Esophagus (tissue), 2 donors: ENCODE results near the gene SIPA1L3. TPM values are rescaled to one million over a fixed set of nuclear protein-coding genes. Genes with fewer than 3 reads are reported as not detected.

Experiments
- H3K27ac ChIP-seq, 2 donors: one replicate each; pipeline ENCODE4 v1.5.1; 2013; ENCODE audit warnings: low read depth in 2 of 2, mild to moderate bottlenecking in 2 of 2, inconsistent platforms in 1 of 2, low read length in 1 of 2, moderate library complexity in 1 of 2
- H3K27me3 ChIP-seq, 2 donors: one replicate each; pipeline ENCODE4 v1.6.1; 2013; ENCODE audit warnings: low read length in 2 of 2, control low read depth in 1 of 2, mild to moderate bottlenecking in 1 of 2; ENCODE audit not compliant: insufficient read depth in 2 of 2, control insufficient read depth in 1 of 2
- H3K36me3 ChIP-seq, 2 donors: one replicate each; pipeline ENCODE4 v1.6.1; 2013; ENCODE audit warnings: low read length in 1 of 2; ENCODE audit not compliant: control insufficient read depth in 2 of 2, insufficient read depth in 2 of 2
- H3K4me1 ChIP-seq, 2 donors: one replicate each; pipeline ENCODE4 v1.6.1; 2013; ENCODE audit warnings: low read length in 1 of 2; ENCODE audit not compliant: control insufficient read depth in 2 of 2, insufficient read depth in 2 of 2
- H3K4me3 ChIP-seq, 2 donors: one replicate each; pipeline ENCODE4 v1.5.1; 2013; ENCODE audit warnings: low read length in 2 of 2, mild to moderate bottlenecking in 2 of 2, low read depth in 1 of 2, moderate library complexity in 1 of 2
- H3K9me3 ChIP-seq, 2 donors: one replicate each; pipeline ENCODE4 v1.6.1; 2013; ENCODE audit warnings: mild to moderate bottlenecking in 2 of 2, low read depth in 1 of 2, low read length in 1 of 2, moderate library complexity in 1 of 2; ENCODE audit not compliant: control insufficient read depth in 2 of 2, insufficient read depth in 1 of 2
- WGBS, 2 donors: extraction: QIAGEN DNeasy Blood & Tissue Kit; methylation state at CpG; one replicate each; pipeline ENCODE4 v1.1.7; 2013; 5-methylcytosine and 5-hydroxymethylcytosine counted together
- polyA plus RNA-seq, 2 donors: library from polyadenylated mRNA; stranded (reverse); fragments of 200-250 nt; gene quantifications; one replicate each; pipeline ENCODE4 v1.2.3, GENCODE V29; 2013
- donor health status: healthy with polysubstance abuse.
- donor health status: Bipolar disorder and iron deficiency.

SIPA1L3 gene
- polyA plus RNA-seq, 2 donors: 4.1 to 11.0 TPM

DNA sequence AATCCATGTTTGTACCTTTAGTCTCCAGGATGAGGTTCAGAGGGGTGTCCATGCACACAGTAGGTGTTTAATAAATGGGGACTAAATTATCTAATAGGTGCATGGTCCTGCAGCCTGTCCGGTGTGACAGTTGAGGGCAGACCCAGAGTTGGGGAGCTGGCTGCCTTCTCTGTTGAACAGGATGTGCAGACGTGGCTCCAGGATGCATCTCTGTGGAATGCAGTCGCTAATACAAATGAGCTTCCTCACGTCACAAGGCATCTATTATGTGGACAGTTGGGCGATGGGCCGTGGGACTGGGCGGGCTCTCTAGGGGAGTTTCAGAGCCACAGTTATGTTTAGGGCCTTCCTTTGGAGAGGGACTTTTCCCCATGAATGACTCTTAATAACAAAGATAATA, 71.0 kb downstream of the SIPA1L3 start:
- Histone ChIP-seq H3K9me3 (no peaks in the 10 kb centered on the region), H3K27ac (no peak overlapping the region), H3K4me3 (no peak overlapping the region), H3K27me3 (no peaks in the 10 kb centered on the region), H3K4me1 (peaks cover 2 to 18% of the 10 kb centered on the region in 2 donors), H3K36me3 (no peaks in the 10 kb centered on the region)
- WGBS, 2 donors: 57 to 72% methylated on average over 7 of the region's 7 CpGs

DNA sequence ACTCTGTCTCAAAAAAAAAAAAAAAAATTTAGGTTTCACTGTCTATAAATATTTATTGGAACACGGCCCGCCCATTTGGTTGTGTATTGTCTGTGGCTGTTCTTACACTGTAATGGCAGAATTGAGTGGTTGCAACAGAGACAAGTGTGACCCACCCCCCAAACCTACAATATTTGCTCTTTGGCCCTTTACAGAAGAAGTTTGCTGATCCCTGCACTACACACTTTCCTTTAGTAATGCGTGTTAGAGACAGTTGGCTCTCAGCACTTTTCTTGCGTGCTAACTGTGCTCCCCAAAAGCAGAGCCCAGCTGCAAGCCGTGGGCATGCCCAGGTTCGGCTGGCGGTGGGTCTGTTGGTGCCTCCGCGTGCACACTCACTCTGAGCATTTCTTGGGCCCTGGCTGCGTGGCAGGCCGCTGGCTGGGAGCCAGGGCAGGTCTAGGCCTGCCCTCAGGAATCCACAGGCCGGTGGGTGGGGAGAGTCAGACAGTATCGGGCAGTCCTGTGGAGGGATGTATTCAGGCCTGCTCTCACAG, 72.6 kb downstream of the SIPA1L3 start:
- Histone ChIP-seq H3K36me3 (no peaks in the 10 kb centered on the region), H3K9me3 (no peaks in the 10 kb centered on the region), H3K4me1 (peaks cover 2 to 20% of the 10 kb centered on the region in 2 donors), H3K4me3 (no peak overlapping the region), H3K27me3 (no peaks in the 10 kb centered on the region), H3K27ac (peak overlapping the region; percentile 48 to 61)
- 39 to 46% methylated on average over 13 of the region's 13 CpGs for WGBS, 2 donors

DNA sequence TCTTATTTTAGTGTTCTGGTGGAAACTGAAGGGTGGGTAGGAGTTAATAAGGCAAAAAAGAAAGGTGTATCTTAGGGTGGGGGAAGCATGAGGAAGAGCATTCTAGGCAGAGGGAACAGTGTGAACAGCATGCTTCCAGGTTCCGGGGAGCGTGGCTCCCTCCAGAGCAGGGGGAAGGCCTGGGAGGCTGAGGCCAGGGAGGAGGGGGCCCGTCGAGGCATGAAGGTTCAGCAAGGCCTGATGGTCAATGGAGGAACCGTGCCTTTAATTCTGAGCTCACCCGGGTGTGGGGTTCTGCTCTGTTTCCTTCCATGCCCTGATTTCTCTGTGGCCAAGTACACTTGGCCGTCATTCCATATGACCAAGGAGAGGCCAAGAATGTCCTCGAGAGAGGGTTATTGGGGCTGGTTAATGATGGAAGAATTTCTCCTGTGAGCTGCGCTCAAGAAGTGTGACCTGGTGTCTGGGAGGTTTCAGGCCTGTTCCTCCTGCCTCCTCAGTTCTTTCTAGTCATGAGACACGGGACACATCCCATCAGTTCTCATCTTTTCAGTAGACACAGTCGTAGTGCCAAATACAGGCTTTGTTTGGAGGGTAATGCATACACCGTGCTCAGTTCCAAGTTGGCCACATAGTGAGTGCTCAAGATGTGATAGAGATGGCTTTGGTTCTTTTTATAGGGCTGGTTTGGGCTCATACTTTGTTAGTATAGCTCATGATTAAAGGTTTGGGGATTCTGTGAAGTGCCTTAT, 73.6 kb downstream of the SIPA1L3 start:
- peak overlapping the region; percentile 6 to 48 for H3K27ac ChIP-seq

DNA sequence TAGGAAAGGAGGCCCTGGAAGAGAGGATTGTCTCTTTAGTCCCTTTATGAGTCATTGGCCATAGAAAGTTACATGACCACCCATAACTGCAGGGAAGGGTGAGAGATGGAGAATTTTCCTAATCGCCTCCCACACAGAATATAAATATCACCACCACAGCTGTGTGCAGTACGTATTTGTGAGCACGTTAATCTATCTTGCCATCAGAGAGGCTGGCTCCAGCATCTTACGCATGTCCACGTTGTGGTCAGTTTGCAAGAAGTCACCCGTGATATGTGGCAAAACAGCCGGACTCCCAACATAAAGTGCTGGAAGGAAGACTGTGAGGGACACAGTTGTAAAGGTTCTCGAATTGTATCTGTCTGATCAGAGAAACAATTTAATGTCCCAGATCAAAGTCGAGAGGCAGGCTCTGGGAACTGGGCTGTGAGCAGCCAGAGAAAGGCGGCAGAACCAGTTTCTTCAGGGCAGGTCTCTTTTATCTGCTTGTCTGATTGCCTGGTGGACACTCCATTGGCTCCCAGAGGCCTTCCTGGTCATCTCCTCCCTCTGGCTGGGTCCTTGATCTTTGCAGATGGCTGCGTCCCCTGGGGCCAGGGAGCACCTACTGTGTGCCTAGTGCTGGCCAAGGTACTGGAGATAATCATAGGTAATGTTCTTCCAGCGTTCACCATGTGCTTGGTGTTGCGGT, 74.9 kb downstream of the SIPA1L3 start:
- H3K27me3 ChIP-seq: no peaks in the 10 kb centered on the region
- H3K27ac ChIP-seq: peak overlapping the region in 1 of 2 donors; percentile 49
- 52 to 58% methylated on average over 13 of the region's 13 CpGs for WGBS, 2 donors
- H3K4me1 ChIP-seq: peaks cover 2 to 20% of the 10 kb centered on the region in 2 donors
- no peak overlapping the region for H3K4me3 ChIP-seq
- no peaks in the 10 kb centered on the region for H3K36me3 ChIP-seq
- H3K9me3 ChIP-seq: no peaks in the 10 kb centered on the region

More for the DNA sequence above, 73.6 kb downstream of the SIPA1L3 start:
- no peaks in the 10 kb centered on the region for H3K36me3 ChIP-seq
- H3K9me3 ChIP-seq: no peaks in the 10 kb centered on the region
- 63 to 65% methylated on average over 12 of the region's 12 CpGs for WGBS, 2 donors
- H3K4me1 ChIP-seq: peaks cover 2 to 20% of the 10 kb centered on the region in 2 donors
- H3K27me3 ChIP-seq: no peaks in the 10 kb centered on the region
- no peak overlapping the region for H3K4me3 ChIP-seq

DNA sequence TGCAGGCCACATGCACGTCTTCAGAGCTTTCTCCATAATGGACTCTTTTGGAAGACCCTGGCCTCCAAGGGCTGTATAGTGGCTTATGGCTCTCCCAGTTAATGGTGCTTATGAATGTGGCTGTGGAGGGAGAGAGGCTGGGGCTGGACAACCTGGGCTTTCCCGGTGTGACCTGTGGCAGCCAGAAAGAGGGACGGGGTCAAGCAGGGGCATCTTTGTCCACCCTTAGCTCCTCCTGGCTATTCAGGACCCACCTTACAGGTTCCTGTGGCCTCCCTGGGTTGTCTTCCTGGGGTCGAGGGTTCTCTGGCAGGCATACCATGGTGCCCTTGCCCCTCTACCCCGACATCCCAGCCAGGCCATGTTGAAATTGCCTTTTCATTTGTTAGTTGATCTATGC, 75.6 kb downstream of the SIPA1L3 start:
- Histone ChIP-seq H3K4me1 (peaks cover 2 to 20% of the 10 kb centered on the region in 2 donors), H3K4me3 (no peak overlapping the region), H3K27me3 (no peaks in the 10 kb centered on the region), H3K9me3 (no peaks in the 10 kb centered on the region), H3K36me3 (no peaks in the 10 kb centered on the region), H3K27ac (peak overlapping the region in 1 of 2 donors; percentile 49)
- WGBS, 2 donors: 90 to 91% methylated on average over 4 to 5 of the region's 5 CpGs

DNA sequence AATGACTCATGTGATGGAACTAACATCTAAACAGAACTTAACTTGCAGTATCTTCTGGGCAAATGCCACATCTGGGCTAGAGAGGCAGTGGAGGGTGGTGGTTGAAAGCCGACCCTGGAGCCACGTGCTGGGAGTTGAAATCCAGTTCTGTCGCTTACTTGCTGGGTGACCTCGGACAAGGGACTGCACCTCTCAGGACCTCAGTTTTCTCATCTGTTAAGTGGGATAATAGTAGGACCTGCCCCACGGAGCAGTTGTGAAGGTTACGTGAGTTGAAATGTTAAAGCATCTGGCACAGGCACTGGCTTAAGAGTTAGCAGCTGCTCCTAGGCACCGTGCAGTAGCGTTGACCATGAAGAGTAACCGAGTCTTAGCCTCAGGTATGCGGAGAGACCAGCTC, 76.1 kb downstream of the SIPA1L3 start:
- H3K27ac ChIP-seq: no peak overlapping the region
- H3K36me3 ChIP-seq: no peaks in the 10 kb centered on the region
- no peaks in the 10 kb centered on the region for H3K27me3 ChIP-seq
- no peak overlapping the region for H3K4me3 ChIP-seq
- no peaks in the 10 kb centered on the region for H3K9me3 ChIP-seq
- WGBS, 2 donors: 72 to 78% methylated on average over 10 of the region's 10 CpGs
- peaks cover 2 to 20% of the 10 kb centered on the region in 2 donors for H3K4me1 ChIP-seq

DNA sequence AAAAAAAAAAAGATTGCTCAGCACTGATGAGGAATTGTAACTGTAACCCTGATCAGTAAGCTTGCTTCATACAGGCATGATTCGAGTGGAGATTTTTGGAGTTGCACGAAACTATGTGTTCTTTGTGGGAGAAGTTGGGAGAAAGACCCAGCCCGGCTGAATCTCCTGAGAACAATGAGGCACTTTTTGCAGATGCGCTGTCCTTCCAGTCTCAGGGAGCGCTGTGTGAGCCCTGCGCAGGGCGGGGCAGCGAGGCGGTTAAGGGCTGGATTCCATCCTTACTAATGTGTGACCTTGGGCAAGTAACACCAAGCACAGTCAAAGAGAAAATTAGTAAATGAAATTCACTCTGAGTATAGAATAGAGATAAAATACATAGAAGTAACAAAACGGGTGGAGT, 76.9 kb downstream of the SIPA1L3 start:
- H3K36me3 ChIP-seq: no peaks in the 10 kb centered on the region
- no peak overlapping the region for H3K27ac ChIP-seq
- H3K9me3 ChIP-seq: no peaks in the 10 kb centered on the region
- H3K27me3 ChIP-seq: no peaks in the 10 kb centered on the region
- 89 to 90% methylated on average over 10 of the region's 10 CpGs for WGBS, 2 donors
- no peak overlapping the region for H3K4me3 ChIP-seq
- peaks cover 2 to 20% of the 10 kb centered on the region in 2 donors for H3K4me1 ChIP-seq

DNA sequence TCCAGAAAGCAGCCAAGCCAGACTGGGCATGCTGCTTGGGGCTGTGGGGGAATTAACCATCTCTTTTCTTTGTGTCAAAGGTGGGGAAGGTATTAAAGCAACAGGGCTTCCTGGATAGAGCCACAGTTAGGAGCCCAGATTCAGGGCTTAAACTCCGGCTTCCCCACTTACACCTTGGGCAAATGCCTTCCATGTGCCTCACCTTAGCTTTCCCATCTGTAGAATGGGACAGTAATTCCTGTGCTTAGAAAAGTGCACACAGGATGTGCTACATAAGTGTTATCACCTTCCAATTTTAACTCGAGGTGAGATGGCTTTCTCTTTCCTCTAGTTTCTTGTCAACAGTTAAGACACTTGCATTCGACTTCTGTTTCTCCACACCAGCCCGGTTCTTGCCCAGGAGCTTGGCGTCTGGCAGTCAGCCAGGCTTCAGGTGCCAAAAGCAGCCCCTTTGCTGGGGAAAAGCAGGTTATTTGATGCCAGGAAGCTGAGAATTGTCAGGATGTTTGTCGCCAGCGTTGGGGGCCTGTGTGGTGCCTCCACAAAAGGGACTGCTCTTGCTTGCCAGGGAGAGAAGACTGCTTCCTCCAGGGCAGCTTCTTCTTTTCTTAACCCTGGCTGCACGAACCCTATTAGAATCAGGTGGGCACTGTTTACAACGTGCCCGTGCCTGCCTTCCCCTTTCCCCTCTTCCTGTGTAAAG, 79.2 kb downstream of the SIPA1L3 start:
- peaks cover 2 to 17% of the 10 kb centered on the region in 2 donors for H3K4me1 ChIP-seq
- no peaks in the 10 kb centered on the region for H3K27me3 ChIP-seq
- H3K9me3 ChIP-seq: no peaks in the 10 kb centered on the region

More for the DNA sequence above, 79.2 kb downstream of the SIPA1L3 start:
- 36 to 49% methylated on average over 10 of the region's 10 CpGs for WGBS, 2 donors
- Histone ChIP-seq H3K27ac (no peak overlapping the region), H3K4me3 (no peak overlapping the region), H3K36me3 (no peaks in the 10 kb centered on the region)
